GM12878 (cell line): ENCODE results near the gene NUTM2F. TPM values are rescaled to one million over a fixed set of nuclear protein-coding genes. Genes with fewer than 3 reads are reported as not detected.
"Not testable (repeated sequence)": the region's sequence is repeated elsewhere in the genome, so short reads cannot be mapped to it uniquely, and the experiment has no call there.

Experiments used
- ATAC-seq: fragments of 200-7000 bp; cut with Tn5 transposase; 3 replicates; pipeline ENCODE4 v1.9.1; 2020; ENCODE audit warnings: mild to moderate bottlenecking, moderate library complexity
- BruUV-seq: library from RNA; stranded (reverse); fragments of 400-500 nt; replicated peaks from 2 replicates; lab custom pipeline; 2021; lab: Mats Ljungman, UMichigan
- CTCF ChIA-PET: fragments of 300-600 bp; sonication (Branson Sonifier 250); formaldehyde crosslinking; extraction: SDS; loops from one replicate; lab custom pipeline; 2021; ENCODE audit warnings: inconsistent platforms; lab: Yijun Ruan, JAX
- POLR2A ChIA-PET: fragments of 350-600 bp; formaldehyde crosslinking; extraction: SDS; loops from one replicate; lab custom pipeline; 2021; ENCODE audit warnings: inconsistent platforms; lab: Charles Lee
- RAD21 ChIA-PET: fragments of 300-600 bp; sonication (Branson Sonifier 250); formaldehyde crosslinking; loops from one replicate; lab custom pipeline; 2023; ENCODE audit warnings: antibody characterized with exemption; ENCODE audit not compliant: unreplicated experiment; lab: Charles Lee
- SMC1A ChIA-PET: fragments of 300-600 bp; sonication (Branson Sonifier 250); formaldehyde crosslinking; loops from one replicate; lab custom pipeline; 2023; ENCODE audit not compliant: unreplicated experiment, uncharacterized antibody; lab: Charles Lee
- DNase-seq: peaks from one replicate; pipeline ENCODE4 v3.0.0-alpha.2; 2011; ENCODE audit warnings: low read depth, low spot score
- FAIRE-seq: peaks from 3 replicates; lab custom pipeline; 2011; peaks lifted over from hg19 to GRCh38; lab: Jason Lieb, UNC
- H2AFZ ChIP-seq: 2 replicates; pipeline ENCODE4 v1.6.0; 2011; ENCODE audit warnings: low read depth, low read length, control low read depth; ENCODE audit not compliant: control insufficient read depth
- H3K27ac ChIP-seq: 2 replicates; pipeline ENCODE4 v1.5.1; 2011; ENCODE audit warnings: control low read depth; ENCODE audit not compliant: control insufficient read depth, insufficient read depth
- H3K27me3 ChIP-seq, 2 experiments: replicated peaks in 1 of 2; 2 replicates each; pipeline versions ENCODE4 v1.6.0 to v1.6.1; 2011; ENCODE audit warnings: low read length in 1 of 2; ENCODE audit not compliant: control insufficient read depth in 2 of 2, insufficient read depth in 2 of 2
- H3K36me3 ChIP-seq, 2 experiments: 2 replicates each; pipeline ENCODE4 v1.5.1; 2011; ENCODE audit warnings: low read length in 1 of 2; ENCODE audit not compliant: control insufficient read depth in 2 of 2, insufficient read depth in 2 of 2
- H3K4me1 ChIP-seq: 2 replicates; pipeline ENCODE4 v1.6.1; 2011; ENCODE audit warnings: mild to moderate bottlenecking, low read length, moderate library complexity, mixed read lengths; ENCODE audit not compliant: control insufficient read depth, insufficient read depth
- H3K4me2 ChIP-seq: 2 replicates; pipeline ENCODE4 v1.6.0; 2011; ENCODE audit warnings: control low read depth; ENCODE audit not compliant: control insufficient read depth, insufficient read depth
- H3K4me3 ChIP-seq: fragments of 200-600 bp; sonication (generic); 2 replicates; pipeline ENCODE4 v1.5.1; 2016
- H3K79me2 ChIP-seq: 2 replicates; pipeline ENCODE4 v1.6.0; 2011; ENCODE audit warnings: low read length; ENCODE audit not compliant: control insufficient read depth, insufficient read depth
- H3K9ac ChIP-seq: 2 replicates; pipeline ENCODE4 v1.8.0; 2011; ENCODE audit warnings: low read length, control low read depth, mixed read lengths; ENCODE audit not compliant: control insufficient read depth, insufficient read depth
- H3K9me3 ChIP-seq: replicated peaks from 3 replicates; pipeline ENCODE4 v1.5.1; 2011; ENCODE audit warnings: mild to moderate bottlenecking, low read length; ENCODE audit not compliant: control insufficient read depth, insufficient read depth
- H4K20me1 ChIP-seq: 2 replicates; pipeline ENCODE4 v1.6.0; 2011; ENCODE audit not compliant: control insufficient read depth, insufficient read depth
- WGBS: methylation state at CpG from one replicate; pipeline ENCODE4 v1.1.6; 2016; ENCODE audit warnings: low lambda C conversion rate; ENCODE audit not compliant: insufficient replicate concordance, insufficient coverage; ENCODE audit errors: missing lambda C conversion rate; 5-methylcytosine and 5-hydroxymethylcytosine counted together
- in situ Hi-C: fragments of 300-500 bp; cut with MboI; formaldehyde crosslinking; loops from 9 replicates; pipeline ENCODE4 v1.14.3; 2018; ENCODE audit warnings: mixed read lengths
- intact Hi-C: fragments of 100-400 bp; cut with micrococcal nuclease; formaldehyde crosslinking; loops from one replicate; pipeline ENCODE4 v1.14.2; 2022; ENCODE audit not compliant: unreplicated experiment
- polyA plus RNA-seq, 11 experiments: library from polyadenylated mRNA; depleted of rRNA in 4 of 11; unstranded in 6 of 11; stranded (reverse) in 5 of 11; fragments of >200 nt; fragmentation: Nextera tagmentation in 4 of 11; fragmentation: Illumina TruSeq in 1 of 11; extraction: Ambion mirVana in 4 of 11; extraction: Trizol in 1 of 11; gene quantifications; 1 replicate in 1 of 11; 2 replicates in 10 of 11; pipeline versions ENCODE4 v1.2.1 to v1.2.3, GENCODE V29; 2011 to 2016; ENCODE audit warnings: inconsistent platforms in 2 of 11, missing spikeins in 2 of 11, low read depth in 1 of 11
- total RNA-seq, 4 experiments: library from RNA; depleted of rRNA in 3 of 4; stranded (reverse); fragments of >200 nt in 3 of 4; fragmentation: Illumina TruSeq in 1 of 4; extraction: Trizol in 1 of 4; gene quantifications; 2 replicates each; pipeline versions ENCODE4 v1.2.1 to v1.2.3, GENCODE V29; 2013 to 2021

Gene NUTM2F
- total and polyA plus RNA-seq, 10 of the 15 experiments (the other 5 are each of a cell fraction or from before 2014, with no cell fraction given), result not detected

GRCh38 chr9:94338723-94339122 lies 10.3 kb upstream of the NUTM2F start:
- H3K9ac ChIP-seq, FAIRE-seq, H2AFZ ChIP-seq, in situ Hi-C loops, ATAC-seq, RAD21 ChIA-PET, SMC1A ChIA-PET, H3K27ac ChIP-seq, H3K79me2 ChIP-seq, H3K36me3 ChIP-seq, POLR2A ChIA-PET, CTCF ChIA-PET, H3K4me1 ChIP-seq, H3K4me2 ChIP-seq, H3K9me3 ChIP-seq, BruUV-seq, H3K27me3 ChIP-seq, intact Hi-C loops, H4K20me1 ChIP-seq, DNase-seq, H3K4me3 ChIP-seq: not testable (repeated sequence)
- 84% methylated on average over 7 of the region's 7 CpGs for WGBS

DNA sequence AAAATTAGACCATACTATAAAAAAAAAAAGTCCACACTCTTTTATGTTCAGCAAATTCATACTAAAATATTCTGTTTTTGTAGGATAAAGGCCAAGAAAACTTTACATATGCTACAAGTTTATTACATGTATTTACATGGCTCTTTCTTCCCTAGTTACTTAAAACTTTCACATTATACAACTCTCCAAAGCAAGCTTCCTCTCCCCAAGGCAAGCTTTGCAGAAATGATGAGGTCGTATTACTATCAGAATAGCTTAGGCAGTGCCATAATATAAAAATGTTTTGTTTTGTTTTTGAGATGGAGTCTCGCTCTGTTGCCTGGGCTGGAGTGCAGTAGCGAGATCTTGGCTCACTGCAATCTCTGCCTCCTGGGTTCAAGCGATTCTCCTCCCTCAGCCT lies 8.0 kb upstream of the NUTM2F start:
- H3K79me2 ChIP-seq, H3K36me3 ChIP-seq, H3K4me1 ChIP-seq, SMC1A ChIA-PET, in situ Hi-C loops, intact Hi-C loops, H3K4me2 ChIP-seq, ATAC-seq, DNase-seq, H3K9me3 ChIP-seq, FAIRE-seq, H3K27me3 ChIP-seq, BruUV-seq, POLR2A ChIA-PET, RAD21 ChIA-PET, H3K27ac ChIP-seq, H4K20me1 ChIP-seq, CTCF ChIA-PET, H3K9ac ChIP-seq, H3K4me3 ChIP-seq, H2AFZ ChIP-seq: not testable (repeated sequence)
- WGBS, result 82% methylated on average over 4 of the region's 4 CpGs

- H3K36me3 ChIP-seq, CTCF ChIA-PET, RAD21 ChIA-PET, FAIRE-seq, H3K27ac ChIP-seq, H4K20me1 ChIP-seq, SMC1A ChIA-PET, in situ Hi-C loops, H3K4me2 ChIP-seq, H3K9ac ChIP-seq, BruUV-seq, intact Hi-C loops, H3K79me2 ChIP-seq, H3K27me3 ChIP-seq, ATAC-seq, H3K4me3 ChIP-seq, H2AFZ ChIP-seq, DNase-seq, H3K4me1 ChIP-seq, POLR2A ChIA-PET, H3K9me3 ChIP-seq: not testable (repeated sequence)
- 79% methylated on average over 12 of the region's 16 CpGs for WGBS
Observed at GRCh38 chr9:94325583-94325982, 2.9 kb downstream of the NUTM2F start.

GRCh38 chr9:94323153-94323798 lies 5.2 kb downstream of the NUTM2F start:
- ATAC-seq, SMC1A ChIA-PET, H3K9me3 ChIP-seq, H3K36me3 ChIP-seq, H3K79me2 ChIP-seq, H4K20me1 ChIP-seq, BruUV-seq, H3K27ac ChIP-seq, RAD21 ChIA-PET, H3K4me1 ChIP-seq, CTCF ChIA-PET, H3K4me2 ChIP-seq, intact Hi-C loops, H3K9ac ChIP-seq, DNase-seq, H3K4me3 ChIP-seq, in situ Hi-C loops, H3K27me3 ChIP-seq, FAIRE-seq, POLR2A ChIA-PET, H2AFZ ChIP-seq: not testable (repeated sequence)
- WGBS, result 55% methylated on average over 12 of the region's 18 CpGs
